ENCODE results near the gene PUS10. TPM values are rescaled to one million over a fixed set of nuclear protein-coding genes. Genes with fewer than 3 reads are reported as not detected.
A peak's percentile ranks its signal among the peaks of the same experiment; 100 is the strongest.
"Not testable (repeated sequence)": the region's sequence is repeated elsewhere in the genome, so short reads cannot be mapped to it uniquely, and the experiment has no call there.

PUS10 gene
- total RNA-seq, 1 experiment from 2014 or later, result 6.7 TPM

DNA sequence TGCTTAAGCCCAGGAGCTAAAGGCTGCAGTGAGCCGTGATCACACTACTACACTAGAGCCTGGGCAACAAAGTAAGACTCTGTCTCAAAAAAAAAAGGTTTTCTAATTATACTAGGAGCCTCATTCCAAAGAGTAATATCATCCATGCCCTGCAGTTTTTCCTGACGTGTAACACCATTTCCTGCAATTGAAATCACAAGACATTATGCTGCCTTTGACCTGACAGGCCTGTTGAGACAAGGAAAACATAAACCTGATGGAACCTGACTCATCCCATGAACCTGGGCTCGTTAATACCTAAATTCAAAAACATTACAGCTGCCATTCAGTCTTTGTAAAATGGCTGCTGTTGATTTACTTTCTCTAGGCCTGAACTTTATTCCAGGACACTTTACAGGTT lies 59.3 kb downstream of the PUS10 start:
- DNase-seq (ENCODE audit: low read depth, low spot score), result no peak
- in situ Hi-C loops (cut with HindIII; ENCODE audit: low pct_unique_long_range_greater_than_20kb, low sequenced_read_pairs), result no loop called here

DNA sequence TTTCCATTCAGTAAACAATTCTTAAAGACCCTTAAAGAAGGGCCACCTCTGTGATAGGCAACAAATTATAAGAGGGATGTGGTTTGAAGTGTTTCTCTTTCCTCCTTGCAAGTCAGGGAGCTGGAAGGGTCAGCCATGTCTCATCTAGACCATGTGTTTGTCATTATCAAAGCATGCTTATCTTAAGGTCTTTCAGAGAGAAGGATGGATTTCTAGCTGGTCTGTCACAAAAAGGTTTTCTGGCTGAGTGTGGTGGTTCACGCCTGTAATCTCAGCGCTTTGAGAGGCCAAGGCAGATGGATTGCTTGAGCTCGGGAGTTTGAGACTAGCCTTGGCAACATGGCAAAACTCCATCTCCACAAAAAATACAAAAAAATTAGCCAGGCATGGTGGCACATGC lies 59.7 kb downstream of the PUS10 start:
- in situ Hi-C loops (cut with HindIII; ENCODE audit: low pct_unique_long_range_greater_than_20kb, low sequenced_read_pairs), result no loop called here
- DNase-seq (ENCODE audit: low read depth, low spot score), result no peak

DNA sequence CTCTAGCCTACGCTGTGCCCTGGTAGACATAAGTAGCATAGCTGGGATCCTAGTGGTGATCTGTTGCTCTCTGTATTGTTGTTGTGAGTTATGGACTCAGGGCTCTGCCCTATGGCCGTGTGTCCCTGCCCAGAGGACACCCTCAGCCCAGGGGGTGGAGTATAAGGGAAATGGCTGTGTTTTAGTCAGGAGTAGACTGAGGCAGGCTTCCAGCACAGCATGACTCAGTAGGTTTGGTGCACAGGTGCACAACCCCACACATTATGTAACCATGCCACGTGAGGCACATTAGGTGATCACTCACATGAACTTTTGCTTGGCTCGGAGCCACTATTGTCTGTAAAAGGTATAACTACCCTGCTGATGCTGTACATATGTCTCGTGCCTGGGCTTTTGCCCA lies 60.4 kb downstream of the PUS10 start:
- no peak for DNase-seq (ENCODE audit: low read depth, low spot score)
- in situ Hi-C loops (cut with HindIII; ENCODE audit: low pct_unique_long_range_greater_than_20kb, low sequenced_read_pairs), result no loop called here

DNA sequence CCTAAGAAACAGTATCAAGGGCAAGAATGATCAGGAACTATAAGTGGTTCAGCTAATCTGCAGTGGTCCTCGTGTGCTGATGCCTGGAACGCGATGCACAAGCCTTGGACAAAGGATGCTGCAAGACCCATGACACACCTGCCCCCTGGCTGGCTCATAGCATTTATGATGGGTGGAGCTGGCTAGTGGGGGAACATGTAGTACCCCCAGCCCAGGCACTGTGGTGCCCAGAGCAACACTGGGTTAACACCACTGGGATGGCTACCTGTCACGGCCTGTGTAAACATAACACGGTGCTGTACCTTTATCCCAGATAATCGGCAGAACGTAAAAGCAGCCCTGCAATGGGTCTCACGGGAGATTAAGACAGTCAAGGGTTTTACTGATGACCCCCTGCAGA lies 60.8 kb downstream of the PUS10 start:
- DNase-seq (ENCODE audit: low read depth, low spot score), result no peak
- in situ Hi-C loops (cut with HindIII; ENCODE audit: low pct_unique_long_range_greater_than_20kb, low sequenced_read_pairs), result no loop called here

DNA sequence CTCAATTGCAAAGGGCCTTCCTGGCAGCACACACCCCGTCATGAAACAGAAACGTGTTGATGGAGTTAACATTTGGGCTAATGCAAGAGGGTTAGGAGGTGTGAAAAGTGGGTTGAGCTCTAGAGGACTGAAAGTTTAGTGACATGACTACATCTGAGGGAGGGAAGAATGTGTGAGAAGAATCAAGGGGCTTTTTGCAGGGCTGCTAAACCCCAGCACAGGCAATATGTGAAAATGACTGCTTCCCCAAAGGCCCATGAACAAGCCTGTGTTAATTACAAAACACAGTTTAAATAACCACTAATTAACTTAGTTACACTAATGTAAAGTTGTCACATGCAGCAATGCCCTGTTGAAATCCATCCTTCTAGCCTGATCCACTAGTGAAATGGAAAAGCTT lies 63.9 kb downstream of the PUS10 start:
- DNase-seq (ENCODE audit: low read depth, low spot score), result no peak
- in situ Hi-C loops (cut with HindIII; ENCODE audit: low pct_unique_long_range_greater_than_20kb, low sequenced_read_pairs), result no loop called here

DNA sequence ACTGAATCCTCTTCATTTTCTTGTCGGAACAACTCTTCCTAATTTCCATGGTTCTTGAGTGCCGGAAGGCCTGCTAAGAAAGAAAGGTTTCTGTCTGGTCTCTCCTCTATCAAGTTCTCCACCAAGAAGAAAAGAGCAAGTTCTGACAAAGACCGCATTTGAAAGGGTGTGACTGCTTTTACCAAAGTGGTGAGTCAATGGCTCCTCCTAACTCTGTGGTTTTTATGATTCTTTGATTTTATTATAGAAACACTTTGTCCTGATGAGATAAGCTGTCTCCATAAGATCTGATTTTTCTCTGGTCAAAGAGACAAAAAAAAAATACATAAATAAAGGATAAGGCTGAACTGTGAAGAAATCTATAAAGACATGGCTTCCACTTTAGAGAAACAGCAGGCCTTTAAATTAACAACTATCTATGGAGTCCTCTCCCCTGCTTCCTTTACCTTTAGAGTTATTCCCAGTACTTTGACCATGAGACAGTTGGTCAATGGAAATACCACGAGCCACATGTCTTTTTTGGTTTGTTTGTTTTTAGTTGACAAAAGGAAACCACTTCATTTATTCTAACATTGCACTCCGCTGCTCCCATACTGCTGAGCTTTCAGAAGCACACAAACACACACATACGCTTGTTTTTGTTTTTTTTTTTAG lies 69.0 kb downstream of the PUS10 start:
- DNase-seq (ENCODE audit: low read depth, low spot score), result peak; percentile 23
- in situ Hi-C loops (cut with HindIII; ENCODE audit: low pct_unique_long_range_greater_than_20kb, low sequenced_read_pairs), result no loop called here

DNA sequence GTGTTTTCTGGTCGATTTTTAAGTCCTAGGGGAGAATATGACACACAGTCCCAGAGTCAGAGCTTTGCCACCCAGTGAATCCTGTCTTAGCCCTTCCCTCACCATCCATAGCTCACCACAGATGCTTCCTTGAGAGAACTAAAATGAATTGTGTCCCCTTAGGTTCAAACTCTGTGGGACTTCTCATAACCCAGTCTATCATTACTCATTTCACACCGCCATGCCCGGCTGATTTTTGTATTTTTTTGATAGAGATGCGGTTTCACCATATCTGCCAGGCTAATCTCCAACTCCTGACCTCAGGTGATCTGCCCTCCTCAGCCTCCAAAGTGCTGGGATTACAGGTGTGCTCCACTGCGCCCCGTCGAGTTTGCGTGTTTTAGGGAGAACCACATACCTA lies 69.9 kb downstream of the PUS10 start:
- DNase-seq (ENCODE audit: low read depth, low spot score), result no peak
- in situ Hi-C loops (cut with HindIII; ENCODE audit: low pct_unique_long_range_greater_than_20kb, low sequenced_read_pairs), result no loop called here

DNA sequence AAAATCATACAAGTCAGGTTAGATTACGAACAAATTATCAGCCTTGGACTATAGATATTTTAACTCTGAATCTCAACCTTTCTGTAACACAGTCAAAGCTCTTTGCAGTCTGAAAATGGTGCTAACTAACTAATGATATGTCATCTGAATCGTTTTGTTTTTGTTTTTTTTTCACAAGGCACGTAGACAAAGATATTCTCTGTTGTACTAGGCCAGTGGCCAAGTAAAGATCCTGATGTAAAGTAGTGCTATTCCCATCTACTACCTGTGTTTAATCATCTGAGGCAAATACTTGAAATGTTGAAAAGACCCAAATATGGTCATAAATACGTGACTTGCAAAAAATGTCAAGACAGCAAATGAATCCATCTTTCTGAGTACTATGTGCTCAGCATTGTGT lies 71.0 kb downstream of the PUS10 start:
- in situ Hi-C loops (cut with HindIII; ENCODE audit: low pct_unique_long_range_greater_than_20kb, low sequenced_read_pairs), result no loop called here

DNA sequence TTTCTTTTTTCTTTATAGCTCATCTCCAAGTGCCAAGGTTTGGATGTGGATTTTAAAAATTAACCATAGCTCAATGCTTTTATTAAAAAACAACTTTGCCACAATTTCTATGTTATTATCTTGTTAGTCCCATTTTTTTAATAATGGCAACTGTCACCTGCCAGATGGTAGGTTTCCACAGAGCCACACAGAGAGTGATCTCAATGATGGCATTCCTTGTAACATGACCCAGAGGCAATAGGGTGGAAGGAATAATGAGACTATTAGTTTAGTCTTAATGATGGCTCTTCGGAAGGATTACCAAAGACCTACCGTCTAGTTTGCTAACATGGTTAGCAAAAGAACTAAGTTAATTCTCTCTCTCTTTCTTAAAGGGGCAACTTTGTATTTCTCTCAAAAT lies 72.7 kb downstream of the PUS10 start:
- no peak for DNase-seq (ENCODE audit: low read depth, low spot score)
- in situ Hi-C loops (cut with HindIII; ENCODE audit: low pct_unique_long_range_greater_than_20kb, low sequenced_read_pairs), result no loop called here

More for the DNA sequence above, 71.0 kb downstream of the PUS10 start:
- DNase-seq (ENCODE audit: low read depth, low spot score), result no peak

DNA sequence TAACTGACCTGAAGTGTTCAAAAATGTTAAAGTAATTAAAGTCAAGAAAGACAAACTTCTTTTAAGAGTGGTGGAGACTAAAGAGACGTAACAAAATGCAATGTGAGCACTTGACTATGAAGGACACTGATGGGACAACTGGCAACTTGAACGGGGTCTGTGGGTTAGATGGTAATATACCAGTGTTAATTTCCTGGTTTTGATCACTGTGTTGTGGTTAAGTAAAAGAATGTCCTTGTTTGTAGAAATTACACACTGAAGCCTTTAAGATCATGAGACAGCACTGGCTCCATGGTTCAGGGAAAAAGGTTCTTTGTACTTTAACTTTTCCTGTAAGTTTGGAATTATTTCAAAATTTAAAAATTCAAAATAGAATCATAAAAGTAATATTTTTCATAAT lies 78.4 kb downstream of the PUS10 start:
- DNase-seq (ENCODE audit: low read depth, low spot score), result peak; percentile 44
- in situ Hi-C loops (cut with HindIII; ENCODE audit: low pct_unique_long_range_greater_than_20kb, low sequenced_read_pairs), result no loop called here

DNA sequence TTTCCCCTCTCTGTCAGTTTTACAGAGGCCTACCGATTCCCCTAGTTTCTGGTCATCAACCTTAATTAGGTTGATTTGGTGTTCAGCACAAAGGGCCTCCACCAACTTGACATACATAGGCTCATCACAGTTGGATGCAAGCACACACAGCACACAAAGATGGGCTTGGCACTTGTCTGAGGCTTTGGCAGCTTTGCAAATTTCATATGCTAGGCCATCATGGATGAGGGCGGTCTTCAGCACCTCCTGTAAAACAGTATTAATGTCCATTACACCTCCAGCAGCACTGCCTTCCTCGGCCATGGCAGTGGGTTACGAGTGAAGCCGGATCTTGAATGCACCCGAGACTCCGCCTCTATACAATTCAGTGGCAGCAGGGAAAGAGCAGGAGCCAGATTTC lies 79.8 kb downstream of the PUS10 start:
- no peak for DNase-seq (ENCODE audit: low read depth, low spot score)
- in situ Hi-C loops (cut with HindIII; ENCODE audit: low pct_unique_long_range_greater_than_20kb, low sequenced_read_pairs), result no loop called here

DNA sequence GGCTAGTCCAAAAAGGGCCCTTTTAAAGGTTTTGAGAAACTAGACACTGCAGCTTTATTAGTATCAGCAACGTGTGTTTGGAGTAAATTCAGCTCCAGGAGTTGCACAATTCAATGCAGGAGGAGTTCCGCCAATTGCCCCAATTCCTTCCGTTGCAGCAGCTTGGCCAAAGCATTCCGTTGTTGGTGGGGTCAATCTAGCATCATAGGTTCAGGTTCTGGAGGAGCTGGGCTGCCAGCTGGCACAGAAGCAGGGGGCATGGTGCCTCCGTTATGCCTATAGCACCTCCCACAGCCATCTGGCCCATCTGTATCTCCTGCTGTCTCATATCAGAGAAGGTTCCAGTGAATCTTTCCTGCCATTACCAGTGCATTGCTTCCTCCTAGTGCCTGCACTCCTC lies 81.3 kb downstream of the PUS10 start:
- no peak for DNase-seq (ENCODE audit: low read depth, low spot score)
- in situ Hi-C loops (cut with HindIII; ENCODE audit: low pct_unique_long_range_greater_than_20kb, low sequenced_read_pairs), result no loop called here

DNA sequence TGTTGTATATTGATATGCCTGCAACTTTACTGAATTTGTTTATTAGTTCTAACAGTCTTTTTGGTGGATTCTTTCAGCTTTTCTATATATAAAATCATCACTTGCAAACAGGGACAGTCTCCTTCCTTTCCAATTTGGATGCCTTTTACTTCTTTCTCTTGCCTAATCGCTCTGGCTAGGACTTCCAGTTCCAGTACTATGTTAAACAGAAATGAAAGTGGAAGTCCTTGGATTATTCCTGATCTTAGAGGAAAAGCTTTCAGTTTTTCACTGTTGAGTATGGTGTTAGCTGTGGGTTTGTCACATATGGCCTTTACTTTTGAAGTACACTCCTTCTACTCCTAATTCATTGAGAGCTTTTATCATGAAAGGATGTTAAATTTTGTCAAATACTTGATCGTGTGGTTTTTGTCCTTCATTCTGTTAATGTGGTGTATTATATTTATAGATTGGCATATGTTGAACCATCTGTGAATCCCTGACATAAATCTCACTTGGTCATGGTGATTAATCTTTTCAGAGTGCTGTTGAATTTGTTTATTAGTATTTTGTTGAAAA lies 83.8 kb downstream of the PUS10 start:
- in situ Hi-C loops (cut with HindIII; ENCODE audit: low pct_unique_long_range_greater_than_20kb, low sequenced_read_pairs), result no loop called here
- DNase-seq (ENCODE audit: low read depth, low spot score), result no peak

DNA sequence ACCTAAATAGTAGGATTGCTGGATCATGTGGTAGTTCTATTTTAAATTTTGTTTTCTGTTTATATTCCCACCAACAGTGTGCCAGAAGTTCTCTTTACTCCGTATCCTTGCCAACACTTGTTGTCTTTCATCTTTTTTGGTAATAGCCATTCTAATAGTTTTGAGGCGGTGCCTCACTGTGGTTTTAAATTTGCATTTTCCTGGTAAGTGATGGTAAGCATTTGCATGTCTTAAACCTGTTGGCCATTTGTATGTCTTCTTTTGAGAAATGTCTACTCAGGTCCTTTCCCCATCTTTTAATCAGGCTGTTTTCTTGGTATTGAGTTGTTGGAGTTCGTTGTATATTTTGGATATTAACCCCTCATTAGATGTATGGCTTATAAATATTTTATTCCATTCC lies 85.1 kb downstream of the PUS10 start:
- in situ Hi-C loops (cut with HindIII; ENCODE audit: low pct_unique_long_range_greater_than_20kb, low sequenced_read_pairs), result no loop called here
- no peak for DNase-seq (ENCODE audit: low read depth, low spot score)

DNA sequence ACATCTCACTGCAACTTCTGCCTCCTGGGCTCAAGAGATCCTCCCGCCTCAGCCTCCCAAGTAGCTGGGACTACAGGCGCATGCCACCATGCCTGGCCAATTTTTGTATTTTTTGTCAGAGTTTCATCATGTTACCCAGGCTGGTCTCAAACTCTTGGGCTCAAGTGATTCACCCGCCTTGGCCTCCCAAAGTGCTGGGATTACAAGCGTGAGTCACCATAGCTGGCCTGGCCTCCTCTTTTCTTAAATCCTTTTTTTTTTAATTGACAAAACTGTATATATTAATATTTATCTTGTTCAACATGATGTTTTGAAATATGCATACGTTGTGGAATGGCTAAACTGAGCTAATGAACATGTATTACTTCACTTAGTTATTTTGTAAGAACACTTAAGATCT lies 86.0 kb downstream of the PUS10 start:
- in situ Hi-C loops (cut with HindIII; ENCODE audit: low pct_unique_long_range_greater_than_20kb, low sequenced_read_pairs); DNase-seq (ENCODE audit: low read depth, low spot score): not testable (repeated sequence)

DNA sequence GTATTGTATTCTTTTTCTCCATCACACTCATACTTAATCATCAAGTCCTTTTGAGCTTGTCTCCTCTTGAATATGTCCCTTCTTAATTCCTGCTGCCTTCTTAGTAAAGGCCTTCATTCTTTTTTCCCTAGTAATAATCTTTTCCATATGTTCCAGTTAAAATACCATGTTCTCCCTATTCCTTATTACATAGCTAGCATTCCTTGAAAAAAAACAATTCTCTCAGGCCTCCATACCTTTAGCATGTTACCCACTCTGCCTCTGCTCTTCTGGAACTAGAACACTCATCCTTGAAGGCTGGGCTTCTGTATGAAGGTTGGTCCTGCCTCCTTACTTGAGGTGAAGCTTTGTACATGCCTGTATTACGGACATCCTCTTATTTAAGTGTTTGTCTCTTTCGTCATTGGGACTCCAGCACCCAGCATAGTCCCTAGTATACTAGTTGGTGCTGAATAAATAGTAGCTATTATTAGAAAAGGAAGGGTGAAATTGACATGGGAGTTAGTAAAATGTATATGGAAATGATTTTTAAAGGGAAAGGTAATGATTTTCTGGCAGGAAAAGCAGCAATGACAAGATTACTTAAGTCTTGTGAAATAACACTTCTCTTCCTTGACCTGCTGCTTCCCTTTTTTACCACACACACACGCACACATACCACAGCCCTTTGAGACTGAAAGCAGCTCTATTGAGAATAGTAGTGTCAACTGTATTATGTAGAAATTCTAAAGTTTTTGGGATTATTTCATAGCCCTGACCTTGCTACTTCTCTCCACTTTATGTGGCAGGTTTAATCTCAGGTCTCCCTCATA lies 91.1 kb downstream of the PUS10 start:
- DNase-seq (ENCODE audit: low read depth, low spot score), result no peak
- in situ Hi-C loops (cut with HindIII; ENCODE audit: low pct_unique_long_range_greater_than_20kb, low sequenced_read_pairs), result no loop called here

DNA sequence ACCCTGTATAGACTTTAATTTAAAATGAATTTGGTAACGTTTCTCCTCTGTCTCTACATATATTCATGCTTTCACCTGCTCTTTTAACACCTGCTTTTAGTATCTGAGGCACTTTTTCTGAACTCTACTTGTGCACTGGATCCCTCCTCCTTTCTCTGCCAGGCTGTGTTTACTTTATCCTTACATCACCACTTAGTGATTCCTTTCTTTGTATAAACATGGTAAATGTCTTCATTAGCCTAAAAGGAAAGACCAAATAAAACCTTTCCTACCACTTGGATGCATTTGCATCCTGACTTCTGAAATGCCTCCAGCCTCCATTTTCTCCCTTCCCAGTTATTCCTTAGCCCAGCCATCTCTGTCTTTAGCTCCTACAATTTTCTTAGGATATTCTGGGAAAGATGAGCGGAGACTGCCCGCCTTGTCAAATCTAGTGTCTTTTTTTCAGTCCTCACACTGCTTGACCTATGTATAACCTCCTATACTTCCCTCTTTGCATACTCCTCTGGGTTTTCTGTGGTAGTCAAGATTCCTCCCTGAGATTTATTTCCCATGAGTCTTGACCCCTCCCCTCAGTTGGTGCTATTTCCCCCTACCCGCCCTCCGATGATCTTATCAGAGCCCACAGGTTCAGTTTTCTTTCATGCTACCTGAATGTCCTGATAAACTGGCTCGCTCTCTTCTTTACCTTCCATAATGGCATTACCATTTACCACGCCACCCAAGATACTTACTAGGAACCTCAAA lies 91.9 kb downstream of the PUS10 start:
- DNase-seq (ENCODE audit: low read depth, low spot score), result no peak
- in situ Hi-C loops (cut with HindIII; ENCODE audit: low pct_unique_long_range_greater_than_20kb, low sequenced_read_pairs), result no loop called here

DNA sequence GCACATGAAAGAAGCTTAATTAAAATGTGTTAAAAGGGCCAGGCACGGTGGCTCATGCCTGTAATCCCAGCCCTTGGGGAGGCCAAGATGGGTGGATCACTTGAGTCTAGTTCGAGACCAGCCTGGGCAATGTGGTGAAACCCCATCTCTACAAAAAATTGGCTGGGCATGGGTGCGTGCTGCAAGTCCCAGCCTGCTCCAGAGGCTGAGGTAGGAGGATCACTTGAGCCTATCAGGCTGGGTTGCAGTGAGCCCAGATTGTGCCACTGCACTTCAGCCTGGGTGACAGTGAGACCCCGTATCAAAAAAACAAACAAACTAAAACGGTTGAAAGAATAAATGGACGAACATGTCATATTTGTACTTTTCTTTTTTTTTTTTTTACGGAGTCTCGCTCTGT lies 110.7 kb downstream of the PUS10 start:
- no peak for DNase-seq (ENCODE audit: low read depth, low spot score)
- in situ Hi-C loops (cut with HindIII; ENCODE audit: low pct_unique_long_range_greater_than_20kb, low sequenced_read_pairs), result no loop called here
